H1 (cell line): ENCODE data around the gene IQCC. TPM values are rescaled to one million over a fixed set of nuclear protein-coding genes. Genes with fewer than 3 reads are reported as not detected.

ENCODE experiments used
- CTCF ChIA-PET: fragments of 300-600 bp; sonication (Branson Sonifier 250); formaldehyde crosslinking; loops from one replicate; lab custom pipeline; 2021; ENCODE audit not compliant: partially characterized antibody; lab: Charles Lee
- POLR2A ChIA-PET: fragments of 300-600 bp; sonication (Branson Sonifier 250); formaldehyde crosslinking; loops from one replicate; lab custom pipeline; 2021; ENCODE audit warnings: inconsistent platforms; ENCODE audit not compliant: partially characterized antibody; lab: Charles Lee
- DNase-seq, 2 experiments: peaks; one replicate each; pipeline versions ENCODE4 v3.0.0 to v3.0.0-alpha.2; 2010 to 2022; ENCODE audit warnings: low spot score in 2 of 2, low read depth in 1 of 2, mixed read lengths in 1 of 2
- FAIRE-seq: peaks from 2 replicates; lab custom pipeline; 2011; peaks lifted over from hg19 to GRCh38; lab: Jason Lieb, UNC
- H2AFZ ChIP-seq: 2 replicates; pipeline ENCODE4 v1.8.1; 2012; ENCODE audit warnings: low read length, inconsistent platforms
- H2AK5ac ChIP-seq: 2 replicates; pipeline ENCODE4 v1.6.1; 2013; ENCODE audit warnings: low read depth, low read length
- H2BK120ac ChIP-seq: replicated peaks from 2 replicates; pipeline ENCODE3; 2013; ENCODE audit warnings: low read depth, low read length, inconsistent platforms
- H2BK12ac ChIP-seq: 2 replicates; pipeline ENCODE4 v1.6.1; 2013; ENCODE audit warnings: low read depth, low read length
- H2BK15ac ChIP-seq: 2 replicates; pipeline ENCODE4 v1.6.1; 2013; ENCODE audit warnings: low read length
- H2BK20ac ChIP-seq: 2 replicates; pipeline ENCODE4 v1.6.1; 2013; ENCODE audit warnings: low read length
- H2BK5ac ChIP-seq: 2 replicates; pipeline ENCODE4 v1.6.1; 2013; ENCODE audit warnings: low read depth, low read length
- H3K14ac ChIP-seq: 2 replicates; pipeline ENCODE4 v1.6.1; 2013; ENCODE audit warnings: inconsistent platforms; ENCODE audit not compliant: insufficient read length
- H3K18ac ChIP-seq: 2 replicates; pipeline ENCODE4 v1.6.1; 2013; ENCODE audit warnings: low read length; ENCODE audit errors: extremely low read depth
- H3K23ac ChIP-seq: 2 replicates; pipeline ENCODE4 v1.6.1; 2013; ENCODE audit warnings: inconsistent platforms; ENCODE audit not compliant: insufficient read length
- H3K23me2 ChIP-seq: 2 replicates; pipeline ENCODE4 v1.6.1; 2013; ENCODE audit warnings: low read depth, low read length
- H3K27ac ChIP-seq: 2 replicates; pipeline ENCODE4 v1.6.1; 2011; ENCODE audit warnings: low read depth, low read length, inconsistent platforms
- H3K27me3 ChIP-seq, 4 experiments: replicated peaks in 1 of 4; 1 replicate in 1 of 4; 2 replicates in 3 of 4; pipeline versions ENCODE4 v1.6.1 to v1.8.1; 2011 to 2013; ENCODE audit warnings: low read length in 3 of 4, mild to moderate bottlenecking in 3 of 4, inconsistent platforms in 2 of 4, mixed read lengths in 2 of 4, moderate library complexity in 1 of 4; ENCODE audit not compliant: control insufficient read depth in 3 of 4, insufficient read depth in 3 of 4; ENCODE audit errors: extremely low read depth in 1 of 4
- H3K36me3 ChIP-seq, 4 experiments: 2 replicates each; pipeline versions ENCODE4 v1.6.1 to v1.8.1; 2011 to 2013; ENCODE audit warnings: mild to moderate bottlenecking in 4 of 4, low read length in 3 of 4, moderate library complexity in 2 of 4, control low read depth in 1 of 4, inconsistent platforms in 1 of 4; ENCODE audit not compliant: insufficient read depth in 4 of 4, control insufficient read depth in 2 of 4
- H3K4ac ChIP-seq: replicated peaks from 2 replicates; pipeline ENCODE3; 2013; ENCODE audit warnings: low read length, low read depth, mixed read lengths, inconsistent platforms; ENCODE audit not compliant: insufficient read length
- H3K4me1 ChIP-seq, 4 experiments: replicated peaks in 1 of 4; 1 replicate in 1 of 4; 2 replicates in 3 of 4; pipeline versions ENCODE4 v1.6.1 to v1.8.1; 2011 to 2013; ENCODE audit warnings: low read length in 3 of 4, inconsistent platforms in 2 of 4, mixed read lengths in 1 of 4; ENCODE audit not compliant: insufficient read depth in 4 of 4, control insufficient read depth in 3 of 4
- H3K4me2 ChIP-seq, 2 experiments: 2 replicates each; pipeline versions ENCODE4 v1.6.1 to v1.8.1; 2011 to 2013; ENCODE audit warnings: low read depth in 2 of 2, low read length in 2 of 2, control low read depth in 1 of 2, inconsistent platforms in 1 of 2, mild to moderate bottlenecking in 1 of 2; ENCODE audit not compliant: insufficient read depth in 1 of 2
- H3K4me3 ChIP-seq, 4 experiments: fragments of 200-600, 300-600 bp in 1 of 4; sonication (generic), shearing (Covaris generic), sonication (Bioruptor Twin) in 1 of 4; 2 replicates each; pipeline versions ENCODE4 v1.5.1 to v1.8.1; 2011 to 2016; ENCODE audit warnings: low read length in 4 of 4, low read depth in 3 of 4, control low read depth in 2 of 4, inconsistent platforms in 2 of 4, mild to moderate bottlenecking in 2 of 4, mixed read lengths in 1 of 4, moderate library complexity in 1 of 4; ENCODE audit not compliant: insufficient read depth in 2 of 4; ENCODE audit errors: extremely low read depth in 1 of 4
- H3K56ac ChIP-seq: replicated peaks from 2 replicates; pipeline ENCODE3; 2013; ENCODE audit warnings: low read depth, mild to moderate bottlenecking, mixed read lengths, low read length, inconsistent platforms; ENCODE audit not compliant: insufficient read length
- H3K79me1 ChIP-seq: 2 replicates; pipeline ENCODE4 v1.6.1; 2013; ENCODE audit warnings: low read depth, low read length, control low read depth
- H3K79me2 ChIP-seq, 2 experiments: 2 replicates each; pipeline versions ENCODE4 v1.6.1 to v1.8.1; 2012 to 2013; ENCODE audit warnings: low read length in 2 of 2, mild to moderate bottlenecking in 2 of 2, inconsistent platforms in 1 of 2; ENCODE audit not compliant: insufficient read depth in 2 of 2, control insufficient read depth in 1 of 2
- H3K9ac ChIP-seq, 4 experiments: replicated peaks in 1 of 4; 1 replicate in 1 of 4; 2 replicates in 3 of 4; pipeline versions ENCODE4 v1.6.1 to v1.8.1; 2011 to 2013; ENCODE audit warnings: low read depth in 3 of 4, low read length in 3 of 4, control low read depth in 2 of 4, mild to moderate bottlenecking in 2 of 4, moderate library complexity in 2 of 4, inconsistent platforms in 1 of 4; ENCODE audit errors: extremely low read depth in 1 of 4
- H3K9me3 ChIP-seq, 2 experiments: 2 replicates each; pipeline versions ENCODE4 v1.6.1 to v1.8.1; 2012 to 2013; ENCODE audit warnings: mild to moderate bottlenecking in 2 of 2, moderate library complexity in 2 of 2, control low read depth in 1 of 2, inconsistent platforms in 1 of 2, low read depth in 1 of 2, low read length in 1 of 2, mixed read lengths in 1 of 2; ENCODE audit not compliant: insufficient read depth in 2 of 2
- H4K20me1 ChIP-seq, 2 experiments: replicated peaks in 1 of 2; 2 replicates each; pipeline versions ENCODE3 to v1.8.1; 2011 to 2013; ENCODE audit warnings: inconsistent platforms in 2 of 2, low read length in 2 of 2, mild to moderate bottlenecking in 1 of 2; ENCODE audit not compliant: insufficient read depth in 2 of 2, control insufficient read depth in 1 of 2
- H4K5ac ChIP-seq: 2 replicates; pipeline ENCODE4 v1.6.1; 2013; ENCODE audit warnings: low read length, low read depth, mixed read lengths, inconsistent platforms; ENCODE audit not compliant: insufficient read length
- H4K8ac ChIP-seq: 2 replicates; pipeline ENCODE4 v1.8.0; 2013; ENCODE audit warnings: mild to moderate bottlenecking, moderate library complexity, low read length, inconsistent platforms; ENCODE audit not compliant: insufficient read depth; ENCODE audit errors: extremely low read depth
- H4K91ac ChIP-seq: replicated peaks from 2 replicates; pipeline ENCODE3; 2013; ENCODE audit warnings: low read length, mixed read lengths, inconsistent platforms; ENCODE audit not compliant: insufficient read length
- ASH2L ChIP-seq: fragments of 200-600, 300-600 bp; sonication (generic); IDR thresholded peaks from one replicate; pipeline ENCODE4 v1.7.1; 2017; ENCODE audit warnings: low read length
- CTBP2 ChIP-seq: IDR thresholded peaks from 2 replicates; pipeline ENCODE4 v1.7.0; 2011; ENCODE audit warnings: borderline replicate concordance, mild to moderate bottlenecking, moderate library complexity, mixed read lengths, low read length; ENCODE audit not compliant: insufficient read depth, insufficient read length
- EZH2 ChIP-seq: fragments of 200-600 bp; sonication (generic); IDR thresholded peaks from 2 replicates; pipeline ENCODE4 v1.7.1; 2012; ENCODE audit warnings: low read depth, mild to moderate bottlenecking, moderate library complexity, low read length, inconsistent platforms; ENCODE audit not compliant: severe bottlenecking
- GABPA ChIP-seq: IDR thresholded peaks from 2 replicates; pipeline ENCODE4 v1.6.1; 2011; ENCODE audit warnings: mild to moderate bottlenecking, low read length, moderate library complexity, borderline replicate concordance; ENCODE audit not compliant: insufficient read depth
- JUN ChIP-seq: IDR thresholded peaks from 2 replicates; pipeline ENCODE4 v1.6.1; 2011; ENCODE audit warnings: low read depth, mild to moderate bottlenecking, improper control_type of control experiment, low read length
- MAFK ChIP-seq: IDR thresholded peaks from 2 replicates; pipeline ENCODE4 v1.6.1; 2012; ENCODE audit warnings: low read depth, mild to moderate bottlenecking, improper control_type of control experiment, low read length
- NRF1 ChIP-seq: IDR thresholded peaks from 2 replicates; pipeline ENCODE4 v1.6.1; 2011; ENCODE audit warnings: mild to moderate bottlenecking, low read depth, low read length, improper control_type of control experiment
- POU5F1 ChIP-seq: IDR thresholded peaks from 2 replicates; pipeline ENCODE4 v1.6.1; 2011; ENCODE audit warnings: low read depth, mild to moderate bottlenecking, low read length, moderate library complexity
- SAP30 ChIP-seq: fragments of 300-600 bp; sonication (generic); IDR thresholded peaks from 2 replicates; pipeline ENCODE4 v1.7.1; 2012; ENCODE audit warnings: low read length, moderate library complexity, mild to moderate bottlenecking, inconsistent platforms; ENCODE audit not compliant: insufficient read depth, insufficient replicate concordance
- SIX5 ChIP-seq: IDR thresholded peaks from 2 replicates; pipeline ENCODE4 v1.6.1; 2011; ENCODE audit warnings: mild to moderate bottlenecking, low read depth, low read length
- TEAD4 ChIP-seq: IDR thresholded peaks from 2 replicates; pipeline ENCODE4 v1.6.1; 2012; ENCODE audit warnings: low read depth, low read length, inconsistent platforms, mixed read lengths
- WGBS, 2 experiments: shearing (Covaris generic) in 1 of 2; methylation state at CpG; one replicate each; pipeline versions ENCODE4 v1.1.6 to v1.1.7; 2013 to 2015; ENCODE audit warnings: low lambda C conversion rate in 2 of 2, mixed read lengths in 2 of 2, inconsistent platforms in 1 of 2, low coverage in 1 of 2, missing lambda C conversion rate in 1 of 2; ENCODE audit not compliant: insufficient replicate concordance in 2 of 2, insufficient coverage in 1 of 2, insufficient read length in 1 of 2; ENCODE audit errors: extremely low coverage in 1 of 2, missing lambda C conversion rate in 1 of 2; 5-methylcytosine and 5-hydroxymethylcytosine counted together
- polyA plus RNA-seq, 7 experiments: library from polyadenylated mRNA; depleted of rRNA in 3 of 7; stranded (reverse) in 5 of 7; unstranded in 2 of 7; fragments of >200 nt in 5 of 7; fragments of 200-250 nt in 2 of 7; gene quantifications; 1 replicate in 5 of 7; 2 replicates in 1 of 7; 4 replicates in 1 of 7; pipeline versions ENCODE4 v1.2.1 to v1.2.3, GENCODE V29; 2011 to 2013; ENCODE audit warnings: missing spikeins in 2 of 7, mixed read lengths in 2 of 7
- total RNA-seq: library from RNA; stranded (reverse); fragmentation: NEBNext Ultra II Directional; extraction: Animal tissue kit (Norgen Biotek cat#: 25700); gene quantifications from 2 replicates; pipeline ENCODE4 v1.2.1, GENCODE V29; 2021
- TF ChIP-seq, protein P1 (sequence below): IDR thresholded peaks from 2 replicates; pipeline ENCODE4 v1.6.1; 2012; ENCODE audit warnings: inconsistent platforms

The IQCC gene
- total and polyA plus RNA-seq, 2 of the 8 experiments (the other 6 are each of a cell fraction or from before 2014, with no cell fraction given), result 2.5 to 4.2 TPM

DNA sequence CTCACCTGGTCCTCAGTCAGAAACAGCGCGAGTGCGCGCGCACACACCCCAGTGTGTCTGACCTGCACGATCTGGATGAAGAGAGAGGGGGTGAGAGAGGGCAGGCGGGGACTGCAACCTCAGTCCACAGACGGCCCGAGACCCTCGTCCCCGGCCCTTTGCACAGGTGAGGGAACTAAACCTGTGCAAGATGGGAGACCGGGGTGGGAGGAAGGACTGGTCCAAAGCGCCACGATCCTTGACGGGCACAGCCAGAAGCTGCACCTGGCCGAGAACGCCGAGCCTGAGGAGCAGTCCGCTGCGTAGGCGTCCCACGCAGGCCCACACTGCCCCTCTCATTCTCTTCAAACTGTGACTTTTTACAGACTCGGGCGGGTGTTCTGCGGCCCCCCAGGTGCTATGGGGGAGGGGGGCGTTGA lies 519 bp upstream of the IQCC start:
- CTCF ChIA-PET, result interaction anchor here (1.6 to 4.5 kb wide), 3 partner anchors 11 to 158 kb away, joined by 3 to 25 read pairs (median 4); no protein-coding TSS in a partner anchor
- H3K4me3 ChIP-seq, result peak overlapping the region; percentile 64 to 86 (median 80)

More for the DNA sequence above, 519 bp upstream of the IQCC start:
- POLR2A ChIA-PET, result interaction anchor here (0.7 to 21.3 kb wide), 18 partner anchors 7 to 189 kb away, joined by 3 to 332 read pairs (median 4); partner anchors contain the start of genes BSDC1, CCDC28B, KPNA6 and MARCKSL1
- Histone ChIP-seq H3K79me2 (no peaks in the 10 kb centered on the region), H3K9me3 (no peaks in the 10 kb centered on the region), H3K9ac (peak overlapping the region in 2 of 4 experiments; percentile 45 to 48; a peak in 4 of 7 replicates), H4K20me1 (peaks cover 0 to 2% of the 10 kb centered on the region in 2 experiments), H3K4me1 (peaks cover 0 to 23% (median 11%) of the 10 kb centered on the region in 4 experiments; a peak in 6 of 7 replicates), H4K5ac (peak overlapping the region; percentile 26), H2AFZ (no peak overlapping the region), H2BK15ac (no peak overlapping the region), H3K23ac (no peak overlapping the region), H3K4me2 (peak overlapping the region; percentile 73 to 96), H3K56ac (no peak overlapping the region), H3K4ac (no peak overlapping the region), H3K18ac (no peak overlapping the region), H3K36me3 (no peaks in the 10 kb centered on the region; a peak in 1 of 8 replicates), H3K23me2 (peaks cover 15% of the 10 kb centered on the region; the same call in 1 of the 2 replicates), H3K79me1 (peaks cover 2% of the 10 kb centered on the region; the same call in 1 of the 2 replicates), H2BK12ac (no peak overlapping the region), H2AK5ac (no peak overlapping the region), H3K14ac (no peak overlapping the region), H2BK120ac (no peak overlapping the region), H2BK20ac (no peak overlapping the region), H3K27me3 (peaks cover 0 to 4% (median 2%) of the 10 kb centered on the region in 4 experiments; a peak in 3 of 7 replicates), H3K27ac (no peak overlapping the region), H4K8ac (peak overlapping the region; percentile 43; the same call in 1 of the 2 replicates), H2BK5ac (peak overlapping the region; percentile 19; the same call in 1 of the 2 replicates), H4K91ac (peak overlapping the region; percentile 40)
- DNase-seq (peak in 1 of 2 experiments; percentile 61), FAIRE-seq (no peak)
- TF ChIP-seq SAP30 (no peak), EZH2 (no peak), JUN (no peak), CTBP2 (no peak), SIX5 (no peak), TEAD4 (no peak), MAFK (no peak), GABPA (no peak), NRF1 (no peak), POU5F1 (no peak), ASH2L (no peak)
- TF ChIP-seq, protein P1, sequence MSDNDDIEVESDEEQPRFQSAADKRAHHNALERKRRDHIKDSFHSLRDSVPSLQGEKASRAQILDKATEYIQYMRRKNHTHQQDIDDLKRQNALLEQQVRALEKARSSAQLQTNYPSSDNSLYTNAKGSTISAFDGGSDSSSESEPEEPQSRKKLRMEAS, result no peak
- 38% methylated on average over 26 of the region's 26 CpGs; no CpG with 5 or more reads in 1 of the 2 experiments for WGBS, 2 experiments
